GM23338 (cell line): ENCODE results near the gene TENM4. TPM values are rescaled to one million over a fixed set of nuclear protein-coding genes. Genes with fewer than 3 reads are reported as not detected.

ENCODE experiments used
- ATAC-seq: fragments of 200-7000 bp; cut with Tn5 transposase; 3 replicates; pipeline ENCODE4 v1.9.1; 2020
- DNase-seq: peaks from one replicate; pipeline ENCODE4 v3.0.0-alpha.2; 2015; ENCODE audit warnings: low spot score
- H2AFZ ChIP-seq: fragments of 200-600 bp; sonication (generic); 2 replicates; pipeline ENCODE4 v1.8.0; 2016; ENCODE audit warnings: antibody characterized with exemption, mild to moderate bottlenecking, moderate library complexity
- H3F3A ChIP-seq: fragments of 200-600 bp; sonication (generic); replicated peaks from 2 replicates; pipeline ENCODE4 v1.8.0; 2017; ENCODE audit warnings: antibody characterized with exemption, mixed run types, low read depth
- H3K27ac ChIP-seq: fragments of 200-600 bp; sonication (generic); 2 replicates; pipeline ENCODE4 v1.6.1; 2016; ENCODE audit warnings: low read depth
- H3K27me3 ChIP-seq: fragments of 200-600 bp; sonication (generic); 2 replicates; pipeline ENCODE4 v1.8.0; 2016; ENCODE audit warnings: mild to moderate bottlenecking, mixed run types, moderate library complexity; ENCODE audit not compliant: insufficient read depth
- H3K36me3 ChIP-seq: fragments of 200-600 bp; sonication (generic); 2 replicates; pipeline ENCODE4 v1.8.0; 2016; ENCODE audit warnings: mild to moderate bottlenecking; ENCODE audit not compliant: insufficient read depth
- H3K4me1 ChIP-seq: fragments of 200-600 bp; sonication (generic); 2 replicates; pipeline ENCODE4 v1.8.0; 2016; ENCODE audit warnings: mild to moderate bottlenecking, moderate library complexity; ENCODE audit not compliant: insufficient read depth
- H3K4me2 ChIP-seq: fragments of 200-600 bp; sonication (generic); 2 replicates; pipeline ENCODE4 v1.7.1; 2017; ENCODE audit warnings: mixed run types
- H3K4me3 ChIP-seq: fragments of 200-600 bp; sonication (generic); 2 replicates; pipeline ENCODE4 v1.6.1; 2016; ENCODE audit warnings: mixed run types
- H3K79me2 ChIP-seq: fragments of 200-600 bp; sonication (generic); replicated peaks from 2 replicates; pipeline ENCODE4 v1.8.0; 2017; ENCODE audit warnings: mild to moderate bottlenecking; ENCODE audit not compliant: insufficient read depth
- H3K9me2 ChIP-seq: fragments of 200-600 bp; sonication (generic); 2 replicates; pipeline ENCODE4 v1.8.0; 2017; ENCODE audit not compliant: insufficient read depth
- H4K20me1 ChIP-seq: fragments of 200-600 bp; sonication (generic); replicated peaks from 2 replicates; pipeline ENCODE4 v1.8.0; 2017; ENCODE audit warnings: mild to moderate bottlenecking; ENCODE audit not compliant: insufficient read depth
- H3K27ac Mint-ChIP-seq: 2 replicates; pipeline ENCODE4 v1.8.0; 2020; ENCODE audit warnings: inconsistent platforms, mild to moderate bottlenecking, moderate library complexity, mixed read lengths
- H3K27me3 Mint-ChIP-seq: 3 replicates; pipeline ENCODE4 v1.8.0; 2022; ENCODE audit warnings: low read depth, mild to moderate bottlenecking, moderate library complexity, mixed read lengths, inconsistent platforms; ENCODE audit not compliant: insufficient read depth, poor library complexity
- H3K36me3 Mint-ChIP-seq: 3 replicates; pipeline ENCODE4 v1.8.0; 2021; ENCODE audit warnings: low read depth, mild to moderate bottlenecking, inconsistent platforms, moderate library complexity, mixed read lengths
- H3K4me1 Mint-ChIP-seq: 3 replicates; pipeline ENCODE4 v1.8.0; 2020; ENCODE audit warnings: mild to moderate bottlenecking, inconsistent platforms, mixed read lengths
- H3K4me3 Mint-ChIP-seq: 3 replicates; pipeline ENCODE4 v1.8.0; 2021; ENCODE audit warnings: moderate library complexity, mild to moderate bottlenecking, inconsistent platforms, mixed read lengths
- H3K9me3 Mint-ChIP-seq: 3 replicates; pipeline ENCODE4 v1.8.0; 2020; ENCODE audit warnings: moderate library complexity, mild to moderate bottlenecking, inconsistent platforms, mixed read lengths
- CREB1 ChIP-seq: fragments of 250-450 bp; sonication (Bioruptor Pico); IDR thresholded peaks from 2 replicates; pipeline ENCODE4 v1.5.0; 2020; ENCODE audit warnings: low read depth, mild to moderate bottlenecking, moderate library complexity
- EZH2 ChIP-seq: fragments of 200-600 bp; sonication (generic); IDR thresholded peaks from one replicate; pipeline ENCODE4 v1.8.0; 2017; ENCODE audit warnings: antibody characterized with exemption, mild to moderate bottlenecking, low read depth; ENCODE audit not compliant: unreplicated experiment
- EZH2phosphoT487 ChIP-seq: fragments of 200-600 bp; sonication (generic); IDR thresholded peaks from one replicate; pipeline ENCODE4 v1.8.1; 2018; ENCODE audit warnings: antibody characterized with exemption; ENCODE audit not compliant: unreplicated experiment
- JUNB ChIP-seq: IDR thresholded peaks from one replicate; pipeline ENCODE4 v1.6.1; 2016; ENCODE audit warnings: antibody characterized with exemption; ENCODE audit not compliant: unreplicated experiment
- NANOG ChIP-seq: IDR thresholded peaks from 2 replicates; pipeline ENCODE4 v1.6.1; 2016; ENCODE audit warnings: antibody characterized with exemption, borderline replicate concordance
- POLR2AphosphoS5 ChIP-seq: IDR thresholded peaks from 2 replicates; pipeline ENCODE4 v1.6.1; 2016; ENCODE audit warnings: antibody characterized with exemption, low read depth
- STAT1 ChIP-seq: IDR thresholded peaks from one replicate; pipeline ENCODE4 v1.6.1; 2016; ENCODE audit warnings: antibody characterized with exemption; ENCODE audit not compliant: unreplicated experiment
- ZNF114 ChIP-seq: fragments of 250-450 bp; sonication (Bioruptor Pico); IDR thresholded peaks from 2 replicates; pipeline ENCODE4 v1.5.0; 2020; ENCODE audit warnings: mild to moderate bottlenecking, moderate library complexity
- ZNF331 ChIP-seq: fragments of 250-450 bp; sonication (Bioruptor Pico); IDR thresholded peaks from 2 replicates; pipeline ENCODE4 v1.5.0; 2020; ENCODE audit warnings: low read depth, mild to moderate bottlenecking, moderate library complexity
- polyA plus RNA-seq: library from polyadenylated mRNA; unstranded; fragments of >200 nt; fragmentation: Nextera tagmentation; extraction: Ambion mirVana; gene quantifications from 2 replicates; pipeline ENCODE4 v1.2.1, GENCODE V29; 2016
- total RNA-seq: library from RNA; depleted of rRNA; stranded (reverse); fragments of >200 nt; shearing (Covaris generic); gene quantifications from 2 replicates; pipeline ENCODE4 v1.2.3, GENCODE V29; 2014
- TF ChIP-seq, protein P1 (sequence below), 2 experiments: fragments of 200-600 bp in 1 of 2; sonication (generic) in 1 of 2; conservative IDR thresholded peaks; 2 replicates each; pipeline versions ENCODE4 v1.5.1 to v1.6.1; 2016 to 2017; ENCODE audit warnings: antibody characterized with exemption in 2 of 2, low read depth in 2 of 2, mild to moderate bottlenecking in 2 of 2, moderate library complexity in 1 of 2
- TF ChIP-seq, protein P2 (sequence below): fragments of 250-450 bp; sonication (Bioruptor Pico); IDR thresholded peaks from 2 replicates; pipeline ENCODE4 v1.5.0; 2020; ENCODE audit warnings: mild to moderate bottlenecking, moderate library complexity
- TF ChIP-seq, protein P3 (sequence below): IDR thresholded peaks from one replicate; pipeline ENCODE4 v1.6.1; 2018; ENCODE audit warnings: antibody characterized with exemption; ENCODE audit not compliant: unreplicated experiment
- TF ChIP-seq, protein P4 (sequence below): IDR thresholded peaks from 2 replicates; pipeline ENCODE4 v1.6.1; 2016; ENCODE audit warnings: antibody characterized with exemption

The TENM4 gene
- total and polyA plus RNA-seq, 2 experiments from 2014 or later, result 7.3 TPM

- H3K4me3 ChIP-seq, result no peak overlapping the region
- H3K4me2 ChIP-seq, result no peak overlapping the region
- no peaks in the 10 kb centered on the region for H3K27me3 ChIP-seq
- Mint-ChIP-seq H3K4me3 (no peak overlapping the region), H3K27ac (no peak overlapping the region), H3K4me1 (peaks cover 4% of the 10 kb centered on the region; the same call in 2 of the 3 replicates), H3K27me3 (no peaks in the 10 kb centered on the region), H3K36me3 (no peaks in the 10 kb centered on the region), H3K9me3 (no peaks in the 10 kb centered on the region)
- no peak overlapping the region for H2AFZ ChIP-seq
- H3K79me2 ChIP-seq, result no peaks in the 10 kb centered on the region
- ATAC-seq (no peak), DNase-seq (no peak)
- H4K20me1 ChIP-seq, result no peaks in the 10 kb centered on the region
- no peaks in the 10 kb centered on the region for H3K9me2 ChIP-seq
- TF ChIP-seq, protein P1, sequence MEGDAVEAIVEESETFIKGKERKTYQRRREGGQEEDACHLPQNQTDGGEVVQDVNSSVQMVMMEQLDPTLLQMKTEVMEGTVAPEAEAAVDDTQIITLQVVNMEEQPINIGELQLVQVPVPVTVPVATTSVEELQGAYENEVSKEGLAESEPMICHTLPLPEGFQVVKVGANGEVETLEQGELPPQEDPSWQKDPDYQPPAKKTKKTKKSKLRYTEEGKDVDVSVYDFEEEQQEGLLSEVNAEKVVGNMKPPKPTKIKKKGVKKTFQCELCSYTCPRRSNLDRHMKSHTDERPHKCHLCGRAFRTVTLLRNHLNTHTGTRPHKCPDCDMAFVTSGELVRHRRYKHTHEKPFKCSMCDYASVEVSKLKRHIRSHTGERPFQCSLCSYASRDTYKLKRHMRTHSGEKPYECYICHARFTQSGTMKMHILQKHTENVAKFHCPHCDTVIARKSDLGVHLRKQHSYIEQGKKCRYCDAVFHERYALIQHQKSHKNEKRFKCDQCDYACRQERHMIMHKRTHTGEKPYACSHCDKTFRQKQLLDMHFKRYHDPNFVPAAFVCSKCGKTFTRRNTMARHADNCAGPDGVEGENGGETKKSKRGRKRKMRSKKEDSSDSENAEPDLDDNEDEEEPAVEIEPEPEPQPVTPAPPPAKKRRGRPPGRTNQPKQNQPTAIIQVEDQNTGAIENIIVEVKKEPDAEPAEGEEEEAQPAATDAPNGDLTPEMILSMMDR (conservative IDR thresholded peaks at IDR 0.05; ENCODE audit: low read depth in 2 of 2), result no peak
- TF ChIP-seq, protein P2, sequence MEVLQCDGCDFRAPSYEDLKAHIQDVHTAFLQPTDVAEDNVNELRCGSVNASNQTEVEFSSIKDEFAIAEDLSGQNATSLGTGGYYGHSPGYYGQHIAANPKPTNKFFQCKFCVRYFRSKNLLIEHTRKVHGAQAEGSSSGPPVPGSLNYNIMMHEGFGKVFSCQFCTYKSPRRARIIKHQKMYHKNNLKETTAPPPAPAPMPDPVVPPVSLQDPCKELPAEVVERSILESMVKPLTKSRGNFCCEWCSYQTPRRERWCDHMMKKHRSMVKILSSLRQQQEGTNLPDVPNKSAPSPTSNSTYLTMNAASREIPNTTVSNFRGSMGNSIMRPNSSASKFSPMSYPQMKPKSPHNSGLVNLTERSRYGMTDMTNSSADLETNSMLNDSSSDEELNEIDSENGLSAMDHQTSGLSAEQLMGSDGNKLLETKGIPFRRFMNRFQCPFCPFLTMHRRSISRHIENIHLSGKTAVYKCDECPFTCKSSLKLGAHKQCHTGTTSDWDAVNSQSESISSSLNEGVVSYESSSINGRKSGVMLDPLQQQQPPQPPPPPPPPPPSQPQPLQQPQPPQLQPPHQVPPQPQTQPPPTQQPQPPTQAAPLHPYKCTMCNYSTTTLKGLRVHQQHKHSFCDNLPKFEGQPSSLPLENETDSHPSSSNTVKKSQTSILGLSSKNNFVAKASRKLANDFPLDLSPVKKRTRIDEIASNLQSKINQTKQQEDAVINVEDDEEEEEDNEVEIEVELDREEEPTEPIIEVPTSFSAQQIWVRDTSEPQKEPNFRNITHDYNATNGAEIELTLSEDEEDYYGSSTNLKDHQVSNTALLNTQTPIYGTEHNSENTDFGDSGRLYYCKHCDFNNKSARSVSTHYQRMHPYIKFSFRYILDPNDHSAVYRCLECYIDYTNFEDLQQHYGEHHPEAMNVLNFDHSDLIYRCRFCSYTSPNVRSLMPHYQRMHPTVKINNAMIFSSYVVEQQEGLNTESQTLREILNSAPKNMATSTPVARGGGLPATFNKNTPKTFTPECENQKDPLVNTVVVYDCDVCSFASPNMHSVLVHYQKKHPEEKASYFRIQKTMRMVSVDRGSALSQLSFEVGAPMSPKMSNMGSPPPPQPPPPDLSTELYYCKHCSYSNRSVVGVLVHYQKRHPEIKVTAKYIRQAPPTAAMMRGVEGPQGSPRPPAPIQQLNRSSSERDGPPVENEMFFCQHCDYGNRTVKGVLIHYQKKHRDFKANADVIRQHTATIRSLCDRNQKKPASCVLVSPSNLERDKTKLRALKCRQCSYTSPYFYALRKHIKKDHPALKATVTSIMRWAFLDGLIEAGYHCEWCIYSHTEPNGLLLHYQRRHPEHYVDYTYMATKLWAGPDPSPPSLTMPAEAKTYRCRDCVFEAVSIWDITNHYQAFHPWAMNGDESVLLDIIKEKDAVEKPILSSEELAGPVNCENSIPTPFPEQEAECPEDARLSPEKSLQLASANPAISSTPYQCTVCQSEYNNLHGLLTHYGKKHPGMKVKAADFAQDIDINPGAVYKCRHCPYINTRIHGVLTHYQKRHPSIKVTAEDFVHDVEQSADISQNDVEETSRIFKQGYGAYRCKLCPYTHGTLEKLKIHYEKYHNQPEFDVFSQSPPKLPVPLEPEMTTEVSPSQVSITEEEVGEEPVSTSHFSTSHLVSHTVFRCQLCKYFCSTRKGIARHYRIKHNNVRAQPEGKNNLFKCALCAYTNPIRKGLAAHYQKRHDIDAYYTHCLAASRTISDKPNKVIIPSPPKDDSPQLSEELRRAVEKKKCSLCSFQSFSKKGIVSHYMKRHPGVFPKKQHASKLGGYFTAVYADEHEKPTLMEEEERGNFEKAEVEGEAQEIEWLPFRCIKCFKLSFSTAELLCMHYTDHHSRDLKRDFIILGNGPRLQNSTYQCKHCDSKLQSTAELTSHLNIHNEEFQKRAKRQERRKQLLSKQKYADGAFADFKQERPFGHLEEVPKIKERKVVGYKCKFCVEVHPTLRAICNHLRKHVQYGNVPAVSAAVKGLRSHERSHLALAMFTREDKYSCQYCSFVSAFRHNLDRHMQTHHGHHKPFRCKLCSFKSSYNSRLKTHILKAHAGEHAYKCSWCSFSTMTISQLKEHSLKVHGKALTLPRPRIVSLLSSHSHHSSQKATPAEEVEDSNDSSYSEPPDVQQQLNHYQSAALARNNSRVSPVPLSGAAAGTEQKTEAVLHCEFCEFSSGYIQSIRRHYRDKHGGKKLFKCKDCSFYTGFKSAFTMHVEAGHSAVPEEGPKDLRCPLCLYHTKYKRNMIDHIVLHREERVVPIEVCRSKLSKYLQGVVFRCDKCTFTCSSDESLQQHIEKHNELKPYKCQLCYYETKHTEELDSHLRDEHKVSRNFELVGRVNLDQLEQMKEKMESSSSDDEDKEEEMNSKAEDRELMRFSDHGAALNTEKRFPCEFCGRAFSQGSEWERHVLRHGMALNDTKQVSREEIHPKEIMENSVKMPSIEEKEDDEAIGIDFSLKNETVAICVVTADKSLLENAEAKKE (CRISPR knock-in tag), result no peak
- TF ChIP-seq NANOG (no peak), JUNB (no peak), ZNF331 (no peak), EZH2phosphoT487 (no peak), STAT1 (no peak), EZH2 (no peak), CREB1 (CRISPR knock-in tag) (no peak), POLR2AphosphoS5 (no peak), ZNF114 (no peak)
- TF ChIP-seq, protein P3, sequence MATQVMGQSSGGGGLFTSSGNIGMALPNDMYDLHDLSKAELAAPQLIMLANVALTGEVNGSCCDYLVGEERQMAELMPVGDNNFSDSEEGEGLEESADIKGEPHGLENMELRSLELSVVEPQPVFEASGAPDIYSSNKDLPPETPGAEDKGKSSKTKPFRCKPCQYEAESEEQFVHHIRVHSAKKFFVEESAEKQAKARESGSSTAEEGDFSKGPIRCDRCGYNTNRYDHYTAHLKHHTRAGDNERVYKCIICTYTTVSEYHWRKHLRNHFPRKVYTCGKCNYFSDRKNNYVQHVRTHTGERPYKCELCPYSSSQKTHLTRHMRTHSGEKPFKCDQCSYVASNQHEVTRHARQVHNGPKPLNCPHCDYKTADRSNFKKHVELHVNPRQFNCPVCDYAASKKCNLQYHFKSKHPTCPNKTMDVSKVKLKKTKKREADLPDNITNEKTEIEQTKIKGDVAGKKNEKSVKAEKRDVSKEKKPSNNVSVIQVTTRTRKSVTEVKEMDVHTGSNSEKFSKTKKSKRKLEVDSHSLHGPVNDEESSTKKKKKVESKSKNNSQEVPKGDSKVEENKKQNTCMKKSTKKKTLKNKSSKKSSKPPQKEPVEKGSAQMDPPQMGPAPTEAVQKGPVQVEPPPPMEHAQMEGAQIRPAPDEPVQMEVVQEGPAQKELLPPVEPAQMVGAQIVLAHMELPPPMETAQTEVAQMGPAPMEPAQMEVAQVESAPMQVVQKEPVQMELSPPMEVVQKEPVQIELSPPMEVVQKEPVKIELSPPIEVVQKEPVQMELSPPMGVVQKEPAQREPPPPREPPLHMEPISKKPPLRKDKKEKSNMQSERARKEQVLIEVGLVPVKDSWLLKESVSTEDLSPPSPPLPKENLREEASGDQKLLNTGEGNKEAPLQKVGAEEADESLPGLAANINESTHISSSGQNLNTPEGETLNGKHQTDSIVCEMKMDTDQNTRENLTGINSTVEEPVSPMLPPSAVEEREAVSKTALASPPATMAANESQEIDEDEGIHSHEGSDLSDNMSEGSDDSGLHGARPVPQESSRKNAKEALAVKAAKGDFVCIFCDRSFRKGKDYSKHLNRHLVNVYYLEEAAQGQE, result no peak
- TF ChIP-seq, protein P4, sequence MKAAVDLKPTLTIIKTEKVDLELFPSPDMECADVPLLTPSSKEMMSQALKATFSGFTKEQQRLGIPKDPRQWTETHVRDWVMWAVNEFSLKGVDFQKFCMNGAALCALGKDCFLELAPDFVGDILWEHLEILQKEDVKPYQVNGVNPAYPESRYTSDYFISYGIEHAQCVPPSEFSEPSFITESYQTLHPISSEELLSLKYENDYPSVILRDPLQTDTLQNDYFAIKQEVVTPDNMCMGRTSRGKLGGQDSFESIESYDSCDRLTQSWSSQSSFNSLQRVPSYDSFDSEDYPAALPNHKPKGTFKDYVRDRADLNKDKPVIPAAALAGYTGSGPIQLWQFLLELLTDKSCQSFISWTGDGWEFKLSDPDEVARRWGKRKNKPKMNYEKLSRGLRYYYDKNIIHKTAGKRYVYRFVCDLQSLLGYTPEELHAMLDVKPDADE, result no peak
- no peaks in the 10 kb centered on the region for H3K36me3 ChIP-seq
- H3K4me1 ChIP-seq, result no peaks in the 10 kb centered on the region; the same call in 1 of the 2 replicates
- H3K27ac ChIP-seq, result no peak overlapping the region
- H3F3A ChIP-seq, result no peaks in the 10 kb centered on the region
Observed at GRCh38 chr11:78851878-78852586, 588.8 kb downstream of the TENM4 start.
